SK-N-MC (cell line): ENCODE results near the gene PRKAR1B.

Source experiments
- DNase-seq: peaks from one replicate; pipeline ENCODE4 v3.0.0-alpha.2; 2011; ENCODE audit warnings: low read depth, low spot score
- H3K27ac ChIP-seq: fragments of 200-600 bp; sonication (generic); 2 replicates; pipeline ENCODE4 v1.5.1; 2016; ENCODE audit warnings: mixed run types
- H3K36me3 ChIP-seq: fragments of 200-600 bp; sonication (generic); 2 replicates; pipeline ENCODE4 v1.6.1; 2017; ENCODE audit warnings: antibody characterized with exemption, low read length, mixed read lengths; ENCODE audit not compliant: insufficient read depth
- H3K4me3 ChIP-seq: fragments of 200-600 bp; sonication (generic); 2 replicates; pipeline ENCODE4 v1.5.1; 2016
- H3K9ac ChIP-seq: fragments of 200-600 bp; sonication (generic); 2 replicates; pipeline ENCODE4 v1.8.0; 2017; ENCODE audit warnings: mixed run types, mixed read lengths; ENCODE audit not compliant: insufficient read length
- H3K9me3 ChIP-seq: fragments of 200-600 bp; sonication (generic); 2 replicates; pipeline ENCODE4 v1.6.1; 2017; ENCODE audit warnings: low read depth, mild to moderate bottlenecking, antibody characterized with exemption, low read length, moderate library complexity, mixed read lengths
- EZH2 ChIP-seq: fragments of 200-600 bp; sonication (generic); IDR thresholded peaks from one replicate; pipeline ENCODE4 v1.6.1; 2017; ENCODE audit warnings: antibody characterized with exemption
- FOXP2 ChIP-seq: optimal IDR thresholded peaks from 2 replicates; pipeline ENCODE3; 2011; ENCODE audit warnings: mild to moderate bottlenecking, moderate library complexity; ENCODE audit not compliant: insufficient read depth; ENCODE audit errors: extremely low read length, control extremely low read depth
- POLR2AphosphoS5 ChIP-seq: IDR thresholded peaks from 2 replicates; pipeline ENCODE4 v1.6.1; 2012; ENCODE audit warnings: mild to moderate bottlenecking, low read depth, low read length, borderline replicate concordance

The PRKAR1B gene

DNA sequence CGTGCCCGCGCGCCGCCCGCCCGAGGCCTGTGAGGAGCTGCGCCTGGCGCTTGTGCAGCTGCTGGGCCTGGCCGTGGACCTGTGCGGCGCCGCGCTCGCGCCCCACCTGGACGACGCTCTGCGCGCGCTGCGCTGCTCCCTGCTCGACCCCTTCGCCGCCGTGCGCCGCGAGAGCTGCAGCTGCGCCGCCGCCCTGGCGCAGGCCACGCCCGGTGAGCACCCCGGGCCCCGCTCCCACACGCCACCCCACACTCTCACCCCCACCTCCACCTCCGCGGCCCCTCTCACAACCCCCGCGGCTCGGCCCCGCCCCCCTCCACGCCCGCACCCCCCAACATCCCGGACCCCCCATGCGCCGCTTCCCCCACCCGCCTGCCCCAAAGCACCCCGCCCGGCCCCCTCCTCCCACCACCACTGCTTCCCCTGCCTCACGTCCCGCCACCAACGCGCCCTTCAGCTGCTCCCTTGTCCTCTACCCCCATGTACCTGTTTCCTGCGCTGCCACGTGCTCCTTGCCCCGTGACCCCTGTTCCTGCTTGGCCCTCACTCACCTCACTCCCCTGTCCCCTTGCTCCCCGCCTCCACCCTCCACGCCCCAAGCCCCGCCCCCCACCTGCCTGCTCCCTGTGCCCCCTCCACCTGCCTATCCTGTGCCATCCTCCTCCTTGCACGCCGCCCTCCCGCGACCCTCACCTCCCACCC is at the start of gene PRKAR1B:
PRKAR1B (minus strand) TSS at position 178 of the 702 bp plus-strand sequence. CDS start 15,776 bp downstream, outside the sequence.
- DNase-seq, result no peak
- Histone ChIP-seq H3K36me3 (peaks cover 35% of the 10 kb centered on the region), H3K27ac (peak within 1 kb of the TSS; percentile 75), H3K9me3 (no peaks in the 10 kb centered on the region), H3K9ac (peak within 1 kb of the TSS; percentile 91), H3K4me3 (peak within 1 kb of the TSS; percentile 92)
- TF ChIP-seq EZH2, result no peak

GRCh38 chr7:776381-776780 is 49.3 kb upstream of the PRKAR1B start:
- no peak overlapping the region for H3K27ac ChIP-seq
- no peak overlapping the region for H3K4me3 ChIP-seq
- no peak for DNase-seq
- H3K9me3 ChIP-seq, result no peaks in the 10 kb centered on the region
- H3K36me3 ChIP-seq, result peaks cover 28% of the 10 kb centered on the region
- TF ChIP-seq POLR2AphosphoS5, result no peak
- TF ChIP-seq EZH2, result no peak
- no peak for TF ChIP-seq FOXP2
- no peak overlapping the region for H3K9ac ChIP-seq

DNA sequence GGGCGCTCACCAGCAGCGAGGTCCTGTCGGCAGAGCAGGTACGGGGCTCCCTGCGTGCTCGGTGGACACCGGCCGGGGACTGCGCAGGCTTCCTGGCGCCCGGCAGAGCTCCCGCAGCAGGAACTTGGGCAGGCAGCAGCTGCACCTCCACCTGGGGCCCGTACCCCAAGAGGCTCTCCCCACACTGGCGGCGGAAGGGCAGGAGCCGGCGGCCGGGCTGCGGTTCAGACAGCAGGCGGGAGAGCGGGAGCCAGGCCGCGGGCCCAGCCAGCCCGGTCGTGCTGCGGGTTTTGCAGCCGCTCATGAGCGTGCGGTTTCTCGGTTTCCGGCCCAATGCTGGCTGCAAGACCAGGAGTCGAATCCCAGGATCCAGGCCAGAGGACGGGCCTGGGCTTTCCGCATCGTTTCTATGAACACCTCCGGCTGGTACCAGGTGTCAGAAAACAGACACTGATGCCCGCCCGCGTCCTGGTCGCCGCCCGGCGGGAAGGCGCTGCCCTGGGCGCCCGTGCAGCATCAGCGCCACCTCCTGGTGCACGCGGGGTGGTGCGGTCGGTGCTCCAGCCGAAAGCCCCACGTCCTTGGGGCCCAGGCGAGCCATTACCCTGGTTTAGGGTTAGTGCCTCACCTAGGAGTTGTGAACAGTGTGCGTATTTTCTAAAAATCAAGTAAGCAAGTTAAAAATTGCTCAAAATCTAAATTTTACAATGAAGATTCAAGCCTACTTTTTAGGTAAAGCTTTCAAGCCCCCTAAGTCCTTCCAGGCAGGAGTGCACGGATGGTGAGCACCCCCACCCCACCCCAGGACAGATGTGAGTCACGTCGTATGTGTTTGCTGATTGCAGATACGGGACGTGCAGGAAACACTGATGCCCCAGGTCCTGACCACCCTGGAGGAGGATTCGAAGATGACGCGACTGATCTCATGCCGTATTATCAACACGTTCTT is 47.4 kb upstream of the PRKAR1B start:
- H3K27ac ChIP-seq, result no peak overlapping the region
- DNase-seq, result no peak
- no peaks in the 10 kb centered on the region for H3K9me3 ChIP-seq
- no peak overlapping the region for H3K9ac ChIP-seq
- peaks cover 16% of the 10 kb centered on the region for H3K36me3 ChIP-seq
- no peak for TF ChIP-seq FOXP2
- TF ChIP-seq POLR2AphosphoS5, result no peak
- no peak for TF ChIP-seq EZH2
- no peak overlapping the region for H3K4me3 ChIP-seq

GRCh38 chr7:773622-773915 is 46.5 kb upstream of the PRKAR1B start:
- Histone ChIP-seq H3K27ac (no peak overlapping the region), H3K9me3 (no peaks in the 10 kb centered on the region), H3K4me3 (no peak overlapping the region), H3K9ac (no peak overlapping the region), H3K36me3 (peaks cover 15% of the 10 kb centered on the region)
- TF ChIP-seq POLR2AphosphoS5, result no peak
- no peak for TF ChIP-seq FOXP2
- no peak for TF ChIP-seq EZH2
- no peak for DNase-seq

- TF ChIP-seq POLR2AphosphoS5 (no peak), EZH2 (no peak), FOXP2 (no peak)
- Histone ChIP-seq H3K4me3 (no peak overlapping the region), H3K36me3 (peaks cover 15% of the 10 kb centered on the region), H3K27ac (no peak overlapping the region), H3K9ac (no peak overlapping the region), H3K9me3 (no peaks in the 10 kb centered on the region)
- no peak for DNase-seq
Observed at GRCh38 chr7:772861-773621, 46.0 kb upstream of the PRKAR1B start.

DNA sequence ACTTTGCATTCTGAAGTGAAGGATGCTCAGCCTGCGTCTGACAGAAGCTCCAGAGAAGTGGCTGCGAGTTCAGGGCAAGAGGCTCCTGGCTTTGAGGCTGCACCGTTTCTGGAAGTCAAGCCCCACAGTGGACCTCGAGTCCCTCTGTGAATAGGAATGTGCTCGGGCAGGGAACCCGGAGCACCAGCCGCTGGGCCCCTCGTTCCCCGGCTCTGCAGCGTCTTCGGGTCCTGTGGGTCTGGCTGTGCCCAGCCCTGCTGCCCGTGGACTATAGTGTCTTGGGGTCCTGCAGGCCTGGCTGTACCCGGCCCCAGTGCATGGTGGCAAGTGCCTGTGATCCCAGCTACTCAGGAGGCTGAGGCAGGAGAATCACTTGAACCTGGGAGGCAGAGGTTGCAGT is 45.3 kb upstream of the PRKAR1B start:
- no peak overlapping the region for H3K9ac ChIP-seq
- H3K4me3 ChIP-seq, result no peak overlapping the region
- H3K27ac ChIP-seq, result no peak overlapping the region
- no peak for DNase-seq
- H3K36me3 ChIP-seq, result peaks cover 16% of the 10 kb centered on the region
- TF ChIP-seq EZH2 (no peak), FOXP2 (no peak), POLR2AphosphoS5 (no peak)
- H3K9me3 ChIP-seq, result no peaks in the 10 kb centered on the region

GRCh38 chr7:772005-772294 is 44.9 kb upstream of the PRKAR1B start:
- Histone ChIP-seq H3K4me3 (no peak overlapping the region), H3K9me3 (no peaks in the 10 kb centered on the region), H3K9ac (no peak overlapping the region), H3K36me3 (peaks cover 18% of the 10 kb centered on the region), H3K27ac (no peak overlapping the region)
- no peak for DNase-seq
- TF ChIP-seq EZH2, result no peak
- no peak for TF ChIP-seq FOXP2
- no peak for TF ChIP-seq POLR2AphosphoS5
